ENCODE results near the gene TRPV4.

DNA sequence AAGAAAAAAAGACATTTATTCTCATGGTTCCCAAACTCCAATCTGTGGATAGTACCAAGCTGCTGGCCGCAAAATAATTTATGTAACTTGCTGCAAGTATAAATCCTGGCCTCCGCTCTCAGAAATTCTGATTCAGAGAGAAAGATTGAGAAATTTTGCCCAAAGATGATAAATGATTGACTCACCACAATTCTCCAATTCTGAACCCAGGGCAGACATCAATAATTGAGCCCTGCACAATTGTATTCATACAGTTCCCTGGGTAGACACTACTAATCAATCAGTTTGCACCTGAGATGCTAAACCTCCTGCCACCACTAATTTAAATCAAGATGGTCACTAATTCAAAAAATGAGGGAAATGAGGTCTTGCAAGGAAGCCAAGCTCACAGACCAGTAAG lies 38.2 kb downstream of the TRPV4 start:
- TF ChIP-seq RAD21 (IDR thresholded peaks at IDR 0.05; ENCODE audit: low read length) (no peak), CTCF (IDR thresholded peaks at IDR 0.05) (no peak), TEAD4 (IDR thresholded peaks at IDR 0.05; ENCODE audit: borderline replicate concordance, insufficient read depth) (no peak), YY1 (IDR thresholded peaks at IDR 0.05; ENCODE audit: low read depth) (0 out of 2 replicates have a peak, but pooled peaks have one; percentile 30), SIN3A (IDR thresholded peaks at IDR 0.05; ENCODE audit: borderline replicate concordance, low read depth, low read length) (no peak), MXI1 (IDR thresholded peaks at IDR 0.05; ENCODE audit: low read depth, low read length) (no peak), POLR2AphosphoS5 (IDR thresholded peaks at IDR 0.05; ENCODE audit: low read depth, low read length) (no peak), EP300 (IDR thresholded peaks at IDR 0.05; ENCODE audit: borderline replicate concordance in 1 of 2, low read depth in 1 of 2, low read length in 1 of 2) (no peak)
